Measurements from ENCODE around the gene ATP5F1D.

DNA sequence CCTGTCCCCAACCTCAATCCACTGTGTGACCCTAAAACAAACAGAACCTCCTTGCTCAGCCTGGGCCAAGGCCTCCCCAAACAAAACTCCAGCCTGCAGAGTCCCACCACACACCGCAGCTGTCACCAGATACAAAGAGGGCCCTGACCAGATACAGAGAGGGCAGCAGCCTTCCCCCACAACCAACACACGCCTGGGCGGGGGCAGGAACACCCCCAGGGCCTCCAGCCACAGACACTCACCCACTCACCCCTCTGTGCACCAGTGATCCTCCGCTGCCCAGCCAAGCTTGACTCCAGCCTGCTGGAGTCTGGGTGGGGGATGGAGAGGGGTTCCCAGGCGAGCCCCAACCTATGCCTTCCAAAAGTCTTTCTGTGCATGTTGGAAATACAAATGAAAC, 21.6 kb downstream of the ATP5F1D start:
- TF ChIP-seq, protein P1, sequence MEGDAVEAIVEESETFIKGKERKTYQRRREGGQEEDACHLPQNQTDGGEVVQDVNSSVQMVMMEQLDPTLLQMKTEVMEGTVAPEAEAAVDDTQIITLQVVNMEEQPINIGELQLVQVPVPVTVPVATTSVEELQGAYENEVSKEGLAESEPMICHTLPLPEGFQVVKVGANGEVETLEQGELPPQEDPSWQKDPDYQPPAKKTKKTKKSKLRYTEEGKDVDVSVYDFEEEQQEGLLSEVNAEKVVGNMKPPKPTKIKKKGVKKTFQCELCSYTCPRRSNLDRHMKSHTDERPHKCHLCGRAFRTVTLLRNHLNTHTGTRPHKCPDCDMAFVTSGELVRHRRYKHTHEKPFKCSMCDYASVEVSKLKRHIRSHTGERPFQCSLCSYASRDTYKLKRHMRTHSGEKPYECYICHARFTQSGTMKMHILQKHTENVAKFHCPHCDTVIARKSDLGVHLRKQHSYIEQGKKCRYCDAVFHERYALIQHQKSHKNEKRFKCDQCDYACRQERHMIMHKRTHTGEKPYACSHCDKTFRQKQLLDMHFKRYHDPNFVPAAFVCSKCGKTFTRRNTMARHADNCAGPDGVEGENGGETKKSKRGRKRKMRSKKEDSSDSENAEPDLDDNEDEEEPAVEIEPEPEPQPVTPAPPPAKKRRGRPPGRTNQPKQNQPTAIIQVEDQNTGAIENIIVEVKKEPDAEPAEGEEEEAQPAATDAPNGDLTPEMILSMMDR (IDR thresholded peaks at IDR 0.05; ENCODE audit: low read depth, low read length), result no peak
- no peak for TF ChIP-seq EZH2phosphoT487 (IDR thresholded peaks at IDR 0.05; ENCODE audit: low read depth)
